Spleen (tissue), 11 donors: ENCODE measurements around the gene POLR2A. TPM values are rescaled to one million over a fixed set of nuclear protein-coding genes. Genes with fewer than 3 reads are reported as not detected.

Experiments used
- DNase-seq: peaks from one replicate; pipeline ENCODE4 v3.0.0-alpha.2; 2020
- H3K27ac ChIP-seq, 8 donors: fragments of 200-600 bp; sonication (generic) in 7 of 8; 1 replicate in 4 of 8; 2 replicates in 4 of 8; pipeline versions ENCODE4 v1.5.0 to v1.8.0; 2016 to 2021; ENCODE audit warnings: inconsistent platforms in 4 of 8, mild to moderate bottlenecking in 4 of 8, moderate library complexity in 1 of 8
- H3K27me3 ChIP-seq, 7 donors: fragments of 200-600 bp; sonication (generic) in 6 of 7; replicated peaks in 1 of 7; 1 replicate in 4 of 7; 2 replicates in 3 of 7; pipeline versions ENCODE4 v1.5.0 to v1.8.0; 2016 to 2021; ENCODE audit warnings: inconsistent platforms in 3 of 7, mild to moderate bottlenecking in 1 of 7
- H3K36me3 ChIP-seq, 6 donors: fragments of 200-600 bp; sonication (generic) in 5 of 6; 1 replicate in 4 of 6; 2 replicates in 2 of 6; pipeline versions ENCODE4 v1.5.0 to v1.8.0; 2016 to 2021; ENCODE audit warnings: inconsistent platforms in 2 of 6
- H3K4me1 ChIP-seq, 6 donors: fragments of 200-600 bp; sonication (generic) in 5 of 6; 1 replicate in 3 of 6; 2 replicates in 3 of 6; pipeline versions ENCODE4 v1.5.0 to v1.8.0; 2016 to 2021; ENCODE audit warnings: inconsistent platforms in 3 of 6
- H3K4me3 ChIP-seq, 8 donors: fragments of 200-600 bp; sonication (generic) in 7 of 8; 1 replicate in 4 of 8; 2 replicates in 4 of 8; pipeline versions ENCODE4 v1.5.0 to v1.8.0; 2016 to 2021; ENCODE audit warnings: inconsistent platforms in 4 of 8, mild to moderate bottlenecking in 4 of 8, moderate library complexity in 2 of 8
- H3K9me3 ChIP-seq, 8 donors: fragments of 200-600 bp; sonication (generic) in 7 of 8; 1 replicate in 4 of 8; 2 replicates in 4 of 8; pipeline versions ENCODE4 v1.5.0 to v1.8.0; 2016 to 2021; ENCODE audit warnings: inconsistent platforms in 4 of 8
- CTCF ChIP-seq, 11 experiments: fragments of 200-600 bp in 7 of 11; fragments of 450-650 bp in 4 of 11; sonication (generic) in 4 of 11; IDR thresholded peaks in 8 of 11; conservative IDR thresholded peaks in 3 of 11; 1 replicate in 7 of 11; 2 replicates in 4 of 11; pipeline versions ENCODE4 v1.4.0 to v1.8.0; 2016 to 2021; ENCODE audit warnings: antibody characterized with exemption in 11 of 11, inconsistent platforms in 4 of 11, mild to moderate bottlenecking in 1 of 11
- POLR2A ChIP-seq, 3 donors: fragments of 450-650 bp; IDR thresholded peaks; one replicate each; pipeline ENCODE4 v1.5.1; 2017; ENCODE audit warnings: antibody characterized with exemption in 3 of 3, mild to moderate bottlenecking in 1 of 3
- POLR2AphosphoS5 ChIP-seq, 3 donors: sonication (generic); formaldehyde crosslinking; IDR thresholded peaks; one replicate each; pipeline ENCODE4 v1.5.1; 2017; ENCODE audit warnings: antibody characterized with exemption in 3 of 3
- WGBS, 5 donors: extraction: QIAGEN DNeasy Blood & Tissue Kit in 3 of 5; methylation state at CpG; one replicate each; pipeline versions ENCODE4 v1.1.5 to v1.1.7; 2013 to 2018; 5-methylcytosine and 5-hydroxymethylcytosine counted together
- intact Hi-C: fragments of 100-400 bp; cut with DNase I; formaldehyde crosslinking; loops from one replicate; pipeline ENCODE4 v1.15.0; 2023; ENCODE audit warnings: low total_unique reads
- polyA plus RNA-seq, 3 donors: library from polyadenylated mRNA; stranded (reverse); fragments of 200-250 nt; gene quantifications; one replicate each; pipeline ENCODE4 v1.2.1, GENCODE V29; 2013
- total RNA-seq, 7 donors: library from RNA; depleted of rRNA in 3 of 7; stranded (reverse); fragments of >200 nt in 3 of 7; fragmentation: NEBNext Ultra II Directional in 4 of 7; extraction: Animal tissue kit (Norgen Biotek cat#: 25700) in 4 of 7; gene quantifications; one replicate each; pipeline versions ENCODE4 v1.1.0 to v1.2.1, GENCODE V29; 2016 to 2021
- donor health status: healthy with polysubstance abuse.
- donor health status: DM: no; HTN: no; CAD: no; lungs with moderate emphysema.
- donor health status: DM: no; HTN: no; CAD: no.
- donor health status: Bipolar disorder and iron deficiency.
- donor health status: healthy.
- donor health status: DM: no; HTN: no; CAD: no.
- donor health status: DM: yes; HTN: yes; CAD: no.

Gene POLR2A
- total and polyA plus RNA-seq, 10 donors = 8.2 to 196 (median 141) TPM

GRCh38 chr17:7475764-7476422 lies 8.3 kb upstream of the POLR2A start:
- intact Hi-C loops = no loop called here
- Histone ChIP-seq H3K4me1 (peaks cover 43 to 95% (median 73%) of the 10 kb centered on the region in 6 donors), H3K9me3 (no peaks in the 10 kb centered on the region), H3K4me3 (peak overlapping the region in 1 of 8 donors; percentile 94), H3K27me3 (no peaks in the 10 kb centered on the region), H3K36me3 (peaks cover 0 to 7% (median 0%) of the 10 kb centered on the region in 6 donors), H3K27ac (peak overlapping the region; percentile 32 to 100 (median 86))
- DNase-seq = peak; percentile 74
- peak in 2 of 3 donors; percentile 63 to 79 for TF ChIP-seq POLR2AphosphoS5 (IDR thresholded peaks at IDR 0.05)
- TF ChIP-seq CTCF (IDR thresholded peaks at IDR 0.05 in 8 of 11, conservative IDR thresholded peaks at IDR 0.05 in 3 of 11) = no peak
- 64 to 75% (median 67%) methylated on average over 15 of the region's 15 CpGs for whole genome bisulfite sequencing, 5 donors

DNA sequence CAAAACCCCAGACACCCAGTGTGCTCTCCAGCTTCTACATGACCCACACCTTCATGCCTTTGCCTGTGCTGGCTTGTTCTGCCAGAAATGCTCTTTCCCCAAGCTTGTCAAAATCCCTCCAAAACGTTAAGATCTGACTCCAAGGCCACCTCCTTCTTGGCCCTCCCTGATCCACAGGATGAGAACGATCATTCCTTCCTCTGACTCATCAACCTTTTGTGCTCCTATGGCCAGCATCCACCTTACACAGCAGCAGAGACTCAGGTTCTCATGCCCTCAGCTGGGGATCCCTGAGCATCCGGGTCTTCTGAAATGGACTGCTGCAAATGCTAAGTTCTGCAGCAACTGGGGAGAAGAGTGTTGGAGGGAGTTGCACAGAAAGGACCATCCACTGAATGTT lies 7.7 kb upstream of the POLR2A start:
- intact Hi-C loops = no loop called here
- Histone ChIP-seq H3K4me1 (peaks cover 40 to 95% (median 72%) of the 10 kb centered on the region in 6 donors), H3K27me3 (no peaks in the 10 kb centered on the region), H3K36me3 (peaks cover 0 to 7% (median 0%) of the 10 kb centered on the region in 6 donors), H3K4me3 (peak overlapping the region in 2 of 8 donors; percentile 83 to 94), H3K9me3 (no peaks in the 10 kb centered on the region), H3K27ac (peak overlapping the region; percentile 32 to 100 (median 86))
- 49 to 55% (median 51%) methylated on average over 3 of the region's 3 CpGs for WGBS, 5 donors
- no peak for TF ChIP-seq POLR2AphosphoS5 (IDR thresholded peaks at IDR 0.05)
- DNase-seq = no peak

DNA sequence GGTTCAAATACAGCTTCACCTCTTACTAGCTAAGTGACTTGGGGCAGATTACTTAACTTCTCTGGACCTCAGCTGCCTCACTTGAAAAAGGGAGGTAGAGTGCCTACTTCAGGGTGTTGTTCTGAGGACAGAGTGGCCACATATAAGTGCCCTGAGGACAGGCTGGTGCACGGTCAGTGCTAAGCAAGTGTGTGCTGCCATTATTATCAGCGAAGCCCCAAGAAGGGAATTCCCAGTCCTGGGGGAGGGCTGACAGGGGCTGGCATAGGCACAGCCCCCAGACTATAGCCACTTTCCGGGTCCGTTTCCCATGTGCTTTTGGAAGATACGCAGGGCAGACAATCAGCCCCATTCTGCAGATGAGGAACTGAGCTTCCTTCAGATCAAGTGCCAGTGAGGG lies 7.2 kb upstream of the POLR2A start:
- WGBS, 5 donors = 76 to 97% (median 88%) methylated on average over 3 to 5 of the region's 5 CpGs
- no peak for DNase-seq
- Histone ChIP-seq H3K27ac (peak overlapping the region in 7 of 8 donors; percentile 98 to 100 (median 99)), H3K4me3 (peak overlapping the region in 4 of 8 donors; percentile 72 to 94 (median 84)), H3K4me1 (peaks cover 35 to 95% (median 69%) of the 10 kb centered on the region in 6 donors), H3K27me3 (no peaks in the 10 kb centered on the region), H3K36me3 (peaks cover 0 to 7% (median 0%) of the 10 kb centered on the region in 6 donors), H3K9me3 (no peaks in the 10 kb centered on the region)
- intact Hi-C loops = no loop called here
- TF ChIP-seq POLR2AphosphoS5 (IDR thresholded peaks at IDR 0.05) (no peak), CTCF (IDR thresholded peaks at IDR 0.05 in 8 of 11, conservative IDR thresholded peaks at IDR 0.05 in 3 of 11) (no peak), POLR2A (IDR thresholded peaks at IDR 0.05) (no peak)

GRCh38 chr17:7477392-7478275 lies 6.5 kb upstream of the POLR2A start:
- no peaks in the 10 kb centered on the region for H3K9me3 ChIP-seq
- H3K4me1 ChIP-seq = peaks cover 32 to 95% (median 66%) of the 10 kb centered on the region in 6 donors
- H3K36me3 ChIP-seq = peaks cover 0 to 7% (median 0%) of the 10 kb centered on the region in 6 donors
- peak overlapping the region in 7 of 8 donors; percentile 66 to 94 (median 83) for H3K4me3 ChIP-seq
- H3K27ac ChIP-seq = peak overlapping the region; percentile 98 to 100 (median 99)
- TF ChIP-seq POLR2AphosphoS5 (IDR thresholded peaks at IDR 0.05) = peak; percentile 48 to 74 (median 71)
- no peak for TF ChIP-seq POLR2A (IDR thresholded peaks at IDR 0.05)
- no peak for TF ChIP-seq CTCF (IDR thresholded peaks at IDR 0.05 in 8 of 11, conservative IDR thresholded peaks at IDR 0.05 in 3 of 11)
- intact Hi-C loops = no loop called here
- DNase-seq = peak; percentile 81
- WGBS, 5 donors = 32 to 40% (median 33%) methylated on average over 23 to 26 of the region's 26 CpGs
- no peaks in the 10 kb centered on the region for H3K27me3 ChIP-seq
